Thyroid gland (tissue), 4 donors: Measurements from ENCODE around the gene USP32.

Experiments used
- POLR2A ChIP-seq, 2 donors: fragments of 450-650 bp; IDR thresholded peaks; one replicate each; pipeline ENCODE4 v1.6.1; 2017; ENCODE audit warnings: antibody characterized with exemption in 2 of 2, mild to moderate bottlenecking in 2 of 2, moderate library complexity in 1 of 2
- TF ChIP-seq, protein P1 (sequence below), 6 experiments: fragments of 200-600 bp in 3 of 6; fragments of 450-650 bp in 3 of 6; sonication (generic) in 3 of 6; IDR thresholded peaks; one replicate each; pipeline ENCODE4 v1.5.1; 2016 to 2019; ENCODE audit warnings: antibody characterized with exemption in 6 of 6, mild to moderate bottlenecking in 2 of 6, inconsistent platforms in 1 of 6, moderate library complexity in 1 of 6

DNA sequence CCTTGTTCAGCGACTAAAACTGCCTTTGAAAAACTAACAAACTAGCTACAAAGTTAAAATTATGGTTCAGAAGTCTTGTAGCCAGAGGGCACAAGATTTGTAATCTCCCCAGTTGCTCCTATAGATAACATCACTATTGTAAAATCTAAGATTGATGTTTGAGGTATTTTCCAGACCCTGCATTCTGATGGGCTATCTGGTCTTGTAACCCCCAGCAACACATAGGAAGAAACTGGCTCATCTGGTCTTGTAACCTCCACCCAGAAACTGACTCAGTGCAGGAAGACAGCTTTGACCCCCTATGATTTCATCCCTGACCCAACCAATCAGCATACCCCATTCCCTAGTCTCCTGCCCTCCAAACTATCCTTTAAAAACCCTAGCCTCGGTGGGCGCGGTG, 18.1 kb upstream of the USP32 start:
- TF ChIP-seq, protein P1, sequence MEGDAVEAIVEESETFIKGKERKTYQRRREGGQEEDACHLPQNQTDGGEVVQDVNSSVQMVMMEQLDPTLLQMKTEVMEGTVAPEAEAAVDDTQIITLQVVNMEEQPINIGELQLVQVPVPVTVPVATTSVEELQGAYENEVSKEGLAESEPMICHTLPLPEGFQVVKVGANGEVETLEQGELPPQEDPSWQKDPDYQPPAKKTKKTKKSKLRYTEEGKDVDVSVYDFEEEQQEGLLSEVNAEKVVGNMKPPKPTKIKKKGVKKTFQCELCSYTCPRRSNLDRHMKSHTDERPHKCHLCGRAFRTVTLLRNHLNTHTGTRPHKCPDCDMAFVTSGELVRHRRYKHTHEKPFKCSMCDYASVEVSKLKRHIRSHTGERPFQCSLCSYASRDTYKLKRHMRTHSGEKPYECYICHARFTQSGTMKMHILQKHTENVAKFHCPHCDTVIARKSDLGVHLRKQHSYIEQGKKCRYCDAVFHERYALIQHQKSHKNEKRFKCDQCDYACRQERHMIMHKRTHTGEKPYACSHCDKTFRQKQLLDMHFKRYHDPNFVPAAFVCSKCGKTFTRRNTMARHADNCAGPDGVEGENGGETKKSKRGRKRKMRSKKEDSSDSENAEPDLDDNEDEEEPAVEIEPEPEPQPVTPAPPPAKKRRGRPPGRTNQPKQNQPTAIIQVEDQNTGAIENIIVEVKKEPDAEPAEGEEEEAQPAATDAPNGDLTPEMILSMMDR (IDR thresholded peaks at IDR 0.05) = no peak
- TF ChIP-seq POLR2A (IDR thresholded peaks at IDR 0.05) = no peak
